ENCODE data around the gene PTPRD. TPM values are rescaled to one million over a fixed set of nuclear protein-coding genes. Genes with fewer than 3 reads are reported as not detected.
"Not testable (repeated sequence)": the region's sequence is repeated elsewhere in the genome, so short reads cannot be mapped to it uniquely, and the experiment has no call there.

The PTPRD gene
- total and polyA plus RNA-seq, 9 donors = 45.2 to 104 (median 80.0) TPM

DNA sequence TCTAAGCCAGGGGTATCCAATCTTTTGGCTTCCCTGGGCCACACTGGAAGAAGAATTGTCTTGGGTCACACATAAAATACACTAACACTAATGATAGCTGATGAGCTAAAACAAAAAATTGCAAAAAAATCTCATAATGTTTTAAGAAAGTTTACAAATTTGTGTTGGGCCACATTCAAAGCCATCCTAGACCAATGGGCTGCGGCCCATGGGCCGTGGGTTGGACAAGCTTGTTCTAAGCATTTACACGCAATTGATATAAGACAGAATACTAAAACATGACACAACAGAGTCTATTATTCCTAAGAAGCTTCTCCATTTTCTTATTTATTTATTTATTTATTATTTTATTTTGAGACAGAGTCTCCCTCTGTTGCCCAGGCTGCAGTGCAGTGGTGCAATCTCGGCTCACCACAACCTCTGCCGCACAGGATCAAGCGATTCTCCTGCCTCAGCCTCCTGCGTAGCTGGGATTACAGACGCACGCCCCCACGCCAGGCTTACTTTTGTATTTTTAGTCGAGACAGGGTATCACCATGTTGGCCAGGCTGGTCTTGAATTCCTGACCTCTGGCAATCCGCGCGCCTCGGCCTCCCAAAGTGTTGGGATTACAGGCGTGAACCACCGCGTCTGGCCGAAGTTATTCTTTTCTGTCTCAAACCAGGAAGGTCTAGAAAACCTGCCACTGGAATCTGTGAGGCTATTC is 1692.2 kb downstream of the PTPRD start:
- not testable (repeated sequence) for H3K27me3 ChIP-seq (ENCODE audit: control insufficient read depth, insufficient read depth, low read length); DNase-seq; H3K9me3 ChIP-seq (replicated peaks; ENCODE audit: control insufficient read depth, low read depth, low read length); H3K27ac ChIP-seq (ENCODE audit: low read length); H3K4me1 ChIP-seq (ENCODE audit: control insufficient read depth, insufficient read depth, low read length); H3K4me3 ChIP-seq (ENCODE audit: low read length); H3K36me3 ChIP-seq (ENCODE audit: control insufficient read depth, insufficient read depth, low read length)
- 94% methylated on average over 17 of the region's 19 CpGs for WGBS (ENCODE audit: insufficient coverage)

DNA sequence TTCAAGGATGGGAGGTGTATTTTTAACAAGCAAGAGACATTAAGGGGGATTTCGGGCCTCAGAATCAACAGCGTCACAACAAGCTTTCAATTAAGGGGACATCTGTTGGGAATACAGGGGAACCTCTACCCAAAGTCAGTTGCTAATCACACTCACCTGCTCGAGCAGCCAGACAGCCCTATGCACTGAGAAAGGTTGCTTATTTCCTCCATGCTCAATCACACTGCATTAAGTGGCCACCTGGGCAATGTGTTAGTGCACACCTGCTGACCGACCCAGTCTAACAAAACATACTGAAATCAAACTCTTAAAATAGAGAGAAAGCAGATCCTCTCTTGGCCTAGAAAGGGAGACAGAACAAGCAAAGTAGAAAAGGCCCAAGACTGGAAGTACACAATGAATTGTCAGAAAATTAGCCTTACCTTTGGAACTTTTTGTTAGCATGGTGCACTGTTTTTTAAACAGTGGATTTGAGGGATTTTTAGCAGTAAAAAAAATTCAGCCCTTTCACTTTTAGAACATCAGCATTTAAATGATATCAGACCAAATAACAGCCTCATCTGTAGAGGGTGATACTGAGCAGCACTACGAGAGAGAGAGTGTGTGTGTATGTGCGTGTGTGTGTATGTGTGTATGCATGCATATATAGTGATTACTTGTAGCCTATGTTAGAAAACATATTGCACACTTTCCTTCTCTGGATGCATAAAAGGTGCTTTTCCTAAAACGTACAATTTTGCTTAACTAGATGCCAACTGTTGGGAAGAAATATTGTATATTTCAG is 1694.7 kb downstream of the PTPRD start:
- no peak for DNase-seq
- Histone ChIP-seq H3K4me3 (ENCODE audit: low read length) (no peak overlapping the region), H3K36me3 (ENCODE audit: control insufficient read depth, insufficient read depth, low read length) (no peaks in the 10 kb centered on the region), H3K27me3 (ENCODE audit: control insufficient read depth, insufficient read depth, low read length) (no peaks in the 10 kb centered on the region), H3K9me3 (replicated peaks; ENCODE audit: control insufficient read depth, low read depth, low read length) (no peaks in the 10 kb centered on the region), H3K27ac (ENCODE audit: low read length) (no peak overlapping the region), H3K4me1 (ENCODE audit: control insufficient read depth, insufficient read depth, low read length) (no peaks in the 10 kb centered on the region)
- no CpG with 5 or more reads among the region's 7 CpGs for WGBS (ENCODE audit: insufficient coverage)

GRCh38 chr9:8916771-8917170 is 1696.0 kb downstream of the PTPRD start:
- Histone ChIP-seq H3K36me3 (ENCODE audit: control insufficient read depth, insufficient read depth, low read length) (no peaks in the 10 kb centered on the region), H3K4me3 (ENCODE audit: low read length) (no peak overlapping the region)
- no peak for DNase-seq

DNA sequence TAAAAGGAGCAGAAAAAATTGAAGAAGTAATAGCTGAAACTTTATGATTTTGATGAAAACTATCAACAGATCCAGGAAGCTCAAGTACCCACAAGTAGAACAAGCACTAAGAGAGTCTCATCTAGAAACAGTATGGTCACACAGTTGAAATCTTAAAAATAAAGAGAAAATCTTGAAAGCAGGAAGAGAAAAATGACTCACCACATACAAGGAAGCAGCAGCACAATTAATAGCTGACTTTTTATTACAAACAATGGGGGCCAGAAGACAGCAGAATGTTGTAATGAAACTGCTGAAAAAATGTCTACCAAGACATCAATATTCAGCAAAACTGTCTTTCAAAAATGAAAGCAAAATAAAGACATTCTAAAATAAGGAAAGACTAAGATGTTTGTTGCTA is 1704.9 kb downstream of the PTPRD start:
- no peaks in the 10 kb centered on the region for H3K36me3 ChIP-seq (ENCODE audit: control insufficient read depth, insufficient read depth, low read length)

More at GRCh38 chr9:8916771-8917170, 1696.0 kb downstream of the PTPRD start:
- Histone ChIP-seq H3K27ac (ENCODE audit: low read length) (no peak overlapping the region), H3K9me3 (replicated peaks; ENCODE audit: control insufficient read depth, low read depth, low read length) (no peaks in the 10 kb centered on the region), H3K27me3 (ENCODE audit: control insufficient read depth, insufficient read depth, low read length) (no peaks in the 10 kb centered on the region), H3K4me1 (ENCODE audit: control insufficient read depth, insufficient read depth, low read length) (no peaks in the 10 kb centered on the region)
- no CpG with 5 or more reads among the region's 2 CpGs for WGBS (ENCODE audit: insufficient coverage)

DNA sequence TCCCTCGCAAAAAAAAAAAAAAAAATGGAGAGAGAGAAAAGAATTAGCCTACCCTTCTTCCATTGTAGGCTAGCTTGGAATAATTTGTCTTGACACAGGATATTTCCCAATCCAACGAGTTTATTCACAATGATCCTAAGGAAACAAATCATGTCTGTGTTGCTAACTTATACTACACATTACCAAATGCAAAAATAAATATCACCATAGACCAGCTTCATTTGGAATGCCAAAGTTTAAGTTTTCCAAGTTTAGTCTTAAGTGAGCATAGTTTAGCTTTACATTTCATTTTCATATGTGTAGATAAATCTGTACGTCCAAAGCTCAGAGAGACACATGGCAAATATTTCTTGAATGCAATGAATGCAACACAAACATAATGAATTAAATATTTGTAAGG is 1707.1 kb downstream of the PTPRD start:
- no peaks in the 10 kb centered on the region for H3K27me3 ChIP-seq (ENCODE audit: control insufficient read depth, insufficient read depth, low read length)
- peak; percentile 56 for DNase-seq
- no peaks in the 10 kb centered on the region for H3K36me3 ChIP-seq (ENCODE audit: control insufficient read depth, insufficient read depth, low read length)
- no CpG with 5 or more reads among the region's 3 CpGs for WGBS (ENCODE audit: insufficient coverage)
- no peaks in the 10 kb centered on the region for H3K9me3 ChIP-seq (replicated peaks; ENCODE audit: control insufficient read depth, low read depth, low read length)
- no peak overlapping the region for H3K4me3 ChIP-seq (ENCODE audit: low read length)
- no peak overlapping the region for H3K27ac ChIP-seq (ENCODE audit: low read length)
- H3K4me1 ChIP-seq (ENCODE audit: control insufficient read depth, insufficient read depth, low read length) = no peaks in the 10 kb centered on the region

More for the DNA sequence above, 1704.9 kb downstream of the PTPRD start:
- H3K27ac ChIP-seq (ENCODE audit: low read length) = no peak overlapping the region
- H3K9me3 ChIP-seq (replicated peaks; ENCODE audit: control insufficient read depth, low read depth, low read length) = no peaks in the 10 kb centered on the region
- no peaks in the 10 kb centered on the region for H3K27me3 ChIP-seq (ENCODE audit: control insufficient read depth, insufficient read depth, low read length)
- no peak overlapping the region for H3K4me3 ChIP-seq (ENCODE audit: low read length)
- DNase-seq = no peak
- H3K4me1 ChIP-seq (ENCODE audit: control insufficient read depth, insufficient read depth, low read length) = no peaks in the 10 kb centered on the region

- H3K36me3 ChIP-seq (ENCODE audit: control insufficient read depth, insufficient read depth, low read length) = no peaks in the 10 kb centered on the region
- H3K9me3 ChIP-seq (replicated peaks; ENCODE audit: control insufficient read depth, low read depth, low read length) = no peaks in the 10 kb centered on the region
- no peaks in the 10 kb centered on the region for H3K27me3 ChIP-seq (ENCODE audit: control insufficient read depth, insufficient read depth, low read length)
- no peak overlapping the region for H3K4me3 ChIP-seq (ENCODE audit: low read length)
- H3K4me1 ChIP-seq (ENCODE audit: control insufficient read depth, insufficient read depth, low read length) = no peaks in the 10 kb centered on the region
- no peak overlapping the region for H3K27ac ChIP-seq (ENCODE audit: low read length)
- WGBS (ENCODE audit: insufficient coverage) = 50% methylated on average over 2 of the region's 8 CpGs
- peak; percentile 84 for DNase-seq
These were observed 1707.9 kb downstream of the PTPRD start for GRCh38 chr9:8904771-8905515.

GRCh38 chr9:8903077-8903476 is 1709.7 kb downstream of the PTPRD start:
- Histone ChIP-seq H3K27me3 (ENCODE audit: control insufficient read depth, insufficient read depth, low read length) (no peaks in the 10 kb centered on the region), H3K4me3 (ENCODE audit: low read length) (no peak overlapping the region), H3K36me3 (ENCODE audit: control insufficient read depth, insufficient read depth, low read length) (no peaks in the 10 kb centered on the region), H3K27ac (ENCODE audit: low read length) (no peak overlapping the region), H3K9me3 (replicated peaks; ENCODE audit: control insufficient read depth, low read depth, low read length) (no peaks in the 10 kb centered on the region), H3K4me1 (ENCODE audit: control insufficient read depth, insufficient read depth, low read length) (no peaks in the 10 kb centered on the region)
- WGBS (ENCODE audit: insufficient coverage) = no CpG with 5 or more reads among the region's 5 CpGs
- no peak for DNase-seq

- WGBS (ENCODE audit: insufficient coverage) = no CpG with 5 or more reads among the region's 2 CpGs
These were observed 1711.7 kb downstream of the PTPRD start for GRCh38 chr9:8901146-8901545.

DNA sequence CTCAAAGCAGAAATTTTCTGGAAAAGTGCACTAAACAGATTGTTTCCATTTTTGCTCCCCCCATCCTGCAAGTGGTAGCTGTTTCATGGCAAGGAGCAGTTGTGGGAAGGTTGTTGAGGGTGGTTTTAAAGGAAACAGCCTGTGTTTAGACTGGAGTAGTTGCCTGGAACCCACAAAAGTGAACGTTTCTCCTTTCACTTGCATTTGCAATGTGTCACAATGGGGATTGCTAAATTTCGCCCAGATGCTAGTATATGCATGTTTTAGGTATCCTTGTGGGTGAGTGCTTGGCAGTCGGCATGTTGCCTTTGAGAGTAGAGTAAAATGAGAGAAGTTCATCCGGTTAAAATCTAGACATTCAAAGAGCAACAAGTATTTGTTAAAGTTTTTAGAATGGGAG is 1713.3 kb downstream of the PTPRD start:
- WGBS (ENCODE audit: insufficient coverage) = 83% methylated on average over 1 of the region's 4 CpGs
- H3K27ac ChIP-seq (ENCODE audit: low read length) = no peak overlapping the region
- no peak overlapping the region for H3K4me3 ChIP-seq (ENCODE audit: low read length)
- DNase-seq = no peak
- no peaks in the 10 kb centered on the region for H3K27me3 ChIP-seq (ENCODE audit: control insufficient read depth, insufficient read depth, low read length)
- H3K4me1 ChIP-seq (ENCODE audit: control insufficient read depth, insufficient read depth, low read length) = peaks cover 3% of the 10 kb centered on the region
- no peaks in the 10 kb centered on the region for H3K36me3 ChIP-seq (ENCODE audit: control insufficient read depth, insufficient read depth, low read length)
- no peaks in the 10 kb centered on the region for H3K9me3 ChIP-seq (replicated peaks; ENCODE audit: control insufficient read depth, low read depth, low read length)

More at GRCh38 chr9:8901146-8901545, 1711.7 kb downstream of the PTPRD start:
- Histone ChIP-seq H3K27me3 (ENCODE audit: control insufficient read depth, insufficient read depth, low read length) (no peaks in the 10 kb centered on the region), H3K4me1 (ENCODE audit: control insufficient read depth, insufficient read depth, low read length) (no peaks in the 10 kb centered on the region), H3K36me3 (ENCODE audit: control insufficient read depth, insufficient read depth, low read length) (no peaks in the 10 kb centered on the region), H3K9me3 (replicated peaks; ENCODE audit: control insufficient read depth, low read depth, low read length) (no peaks in the 10 kb centered on the region), H3K4me3 (ENCODE audit: low read length) (no peak overlapping the region), H3K27ac (ENCODE audit: low read length) (no peak overlapping the region)
- no peak for DNase-seq

DNA sequence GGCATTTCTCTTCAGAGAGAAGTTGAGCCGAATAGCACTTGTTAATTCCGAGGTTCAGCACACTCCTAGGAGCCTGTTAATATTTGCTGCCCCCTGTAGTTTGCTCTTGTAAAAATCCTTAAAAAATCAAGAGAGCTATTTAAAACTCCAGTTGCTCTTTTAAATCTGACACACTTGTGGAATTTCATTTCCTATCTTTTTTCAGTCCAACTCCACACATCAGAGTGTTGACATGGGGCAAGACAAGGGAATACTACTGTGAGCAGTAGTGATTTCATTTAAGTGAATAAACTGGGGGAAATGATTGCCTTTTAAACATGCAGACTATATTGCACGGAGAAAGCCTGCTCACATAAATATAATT is 1717.0 kb downstream of the PTPRD start:
- no CpG with 5 or more reads among the region's 3 CpGs for WGBS (ENCODE audit: insufficient coverage)
- no peak overlapping the region for H3K4me3 ChIP-seq (ENCODE audit: low read length)
- H3K4me1 ChIP-seq (ENCODE audit: control insufficient read depth, insufficient read depth, low read length) = peaks cover 3% of the 10 kb centered on the region
- no peaks in the 10 kb centered on the region for H3K9me3 ChIP-seq (replicated peaks; ENCODE audit: control insufficient read depth, low read depth, low read length)
- H3K27ac ChIP-seq (ENCODE audit: low read length) = no peak overlapping the region
- no peaks in the 10 kb centered on the region for H3K36me3 ChIP-seq (ENCODE audit: control insufficient read depth, insufficient read depth, low read length)
- H3K27me3 ChIP-seq (ENCODE audit: control insufficient read depth, insufficient read depth, low read length) = no peaks in the 10 kb centered on the region
- peak; percentile 83 for DNase-seq
